Measurements from ENCODE around the gene MAML1. TPM values are rescaled to one million over a fixed set of nuclear protein-coding genes. Genes with fewer than 3 reads are reported as not detected.

Gene MAML1
- total and polyA plus RNA-seq, 2 donors (not counting 1 experiment from before 2014, with no cell fraction given) = 6.4 to 7.5 TPM

DNA sequence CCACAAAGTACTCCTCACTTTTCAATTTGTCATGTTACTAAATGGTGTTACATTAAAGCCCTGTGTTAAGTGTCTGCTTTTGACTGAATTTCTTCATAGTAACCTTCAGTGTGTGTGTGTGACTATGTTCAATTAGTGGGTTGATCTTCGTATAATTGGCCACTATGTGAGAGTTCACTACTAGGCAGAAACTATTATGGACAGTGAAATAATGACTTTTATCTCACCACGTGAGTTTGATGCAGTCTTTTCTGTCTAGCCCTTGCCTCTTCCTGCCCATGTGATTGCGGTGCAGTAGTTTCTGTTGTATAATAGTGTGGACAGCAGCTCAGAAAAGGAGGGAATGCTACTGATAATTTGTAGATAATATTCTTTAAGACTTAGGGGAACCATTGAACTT lies 1.8 kb upstream of the MAML1 start:
- peaks cover 29% of the 10 kb centered on the region for H3K79me2 ChIP-seq (ENCODE audit: control insufficient read depth, insufficient read depth, low read length)
- no peak overlapping the region for H3K4me2 ChIP-seq (ENCODE audit: extremely low read depth, insufficient read depth, low read length)
- peaks cover 6% of the 10 kb centered on the region for H3K36me3 ChIP-seq (ENCODE audit: control insufficient read depth, insufficient read depth, low read length)
- no peak for TF ChIP-seq CTCF (conservative IDR thresholded peaks at IDR 0.05 in 1 of 2, IDR thresholded peaks at IDR 0.05 in 1 of 2; ENCODE audit: low read depth in 1 of 2, low read length in 2 of 2)
- no peak for TF ChIP-seq EZH2 (IDR thresholded peaks at IDR 0.05; ENCODE audit: low read length, missing control alignments)
- H3K27me3 ChIP-seq (ENCODE audit: control insufficient read depth, insufficient read depth, low read length) = no peaks in the 10 kb centered on the region
- H3K4me3 ChIP-seq (replicated peaks in 1 of 4; ENCODE audit: control extremely low read depth in 1 of 4, insufficient read depth in 1 of 4, low read depth in 3 of 4, low read length in 4 of 4) = no peak overlapping the region
- H3K4me1 ChIP-seq (ENCODE audit: control insufficient read depth, extremely low read depth, insufficient read depth, low read length) = peaks cover 3% of the 10 kb centered on the region
- H3K27ac ChIP-seq (ENCODE audit: insufficient read depth, low read length) = no peak overlapping the region
- no peak for DNase-seq (ENCODE audit: low read depth in 2 of 2)
- H4K20me1 ChIP-seq (ENCODE audit: control insufficient read depth, extremely low read depth, insufficient read depth, low read length) = no peaks in the 10 kb centered on the region
- H3K9me3 ChIP-seq (ENCODE audit: control insufficient read depth, insufficient read depth, low read depth, low read length) = no peaks in the 10 kb centered on the region
- no peak overlapping the region for H2AFZ ChIP-seq (ENCODE audit: low read length)
- H3K9ac ChIP-seq (ENCODE audit: insufficient read depth, low read length) = no peak overlapping the region

- H2AFZ ChIP-seq (ENCODE audit: low read length) = no peak overlapping the region
- peak overlapping the region; percentile 55 for H3K27ac ChIP-seq (ENCODE audit: insufficient read depth, low read length)
- no peaks in the 10 kb centered on the region for H3K9me3 ChIP-seq (ENCODE audit: control insufficient read depth, insufficient read depth, low read depth, low read length)
- peaks cover 39% of the 10 kb centered on the region for H3K79me2 ChIP-seq (ENCODE audit: control insufficient read depth, insufficient read depth, low read length)
- H4K20me1 ChIP-seq (ENCODE audit: control insufficient read depth, extremely low read depth, insufficient read depth, low read length) = no peaks in the 10 kb centered on the region
- peak overlapping the region; percentile 33 for H3K4me2 ChIP-seq (ENCODE audit: extremely low read depth, insufficient read depth, low read length)
- H3K27me3 ChIP-seq (ENCODE audit: control insufficient read depth, insufficient read depth, low read length) = no peaks in the 10 kb centered on the region
- peaks cover 6% of the 10 kb centered on the region for H3K36me3 ChIP-seq (ENCODE audit: control insufficient read depth, insufficient read depth, low read length)
- peak overlapping the region in 2 of 4 experiments; percentile 35 to 61 for H3K4me3 ChIP-seq (replicated peaks in 1 of 4; ENCODE audit: control extremely low read depth in 1 of 4, insufficient read depth in 1 of 4, low read depth in 3 of 4, low read length in 4 of 4)
- peak; percentile 82 to 91 for DNase-seq (ENCODE audit: low read depth in 2 of 2)
- peaks cover 3% of the 10 kb centered on the region for H3K4me1 ChIP-seq (ENCODE audit: control insufficient read depth, extremely low read depth, insufficient read depth, low read length)
- no peak for TF ChIP-seq CTCF (conservative IDR thresholded peaks at IDR 0.05 in 1 of 2, IDR thresholded peaks at IDR 0.05 in 1 of 2; ENCODE audit: low read depth in 1 of 2, low read length in 2 of 2)
- no peak for TF ChIP-seq EZH2 (IDR thresholded peaks at IDR 0.05; ENCODE audit: low read length, missing control alignments)
- H3K9ac ChIP-seq (ENCODE audit: insufficient read depth, low read length) = no peak overlapping the region
These were observed 721 bp upstream of the MAML1 start for GRCh38 chr5:179731791-179732411.

DNA sequence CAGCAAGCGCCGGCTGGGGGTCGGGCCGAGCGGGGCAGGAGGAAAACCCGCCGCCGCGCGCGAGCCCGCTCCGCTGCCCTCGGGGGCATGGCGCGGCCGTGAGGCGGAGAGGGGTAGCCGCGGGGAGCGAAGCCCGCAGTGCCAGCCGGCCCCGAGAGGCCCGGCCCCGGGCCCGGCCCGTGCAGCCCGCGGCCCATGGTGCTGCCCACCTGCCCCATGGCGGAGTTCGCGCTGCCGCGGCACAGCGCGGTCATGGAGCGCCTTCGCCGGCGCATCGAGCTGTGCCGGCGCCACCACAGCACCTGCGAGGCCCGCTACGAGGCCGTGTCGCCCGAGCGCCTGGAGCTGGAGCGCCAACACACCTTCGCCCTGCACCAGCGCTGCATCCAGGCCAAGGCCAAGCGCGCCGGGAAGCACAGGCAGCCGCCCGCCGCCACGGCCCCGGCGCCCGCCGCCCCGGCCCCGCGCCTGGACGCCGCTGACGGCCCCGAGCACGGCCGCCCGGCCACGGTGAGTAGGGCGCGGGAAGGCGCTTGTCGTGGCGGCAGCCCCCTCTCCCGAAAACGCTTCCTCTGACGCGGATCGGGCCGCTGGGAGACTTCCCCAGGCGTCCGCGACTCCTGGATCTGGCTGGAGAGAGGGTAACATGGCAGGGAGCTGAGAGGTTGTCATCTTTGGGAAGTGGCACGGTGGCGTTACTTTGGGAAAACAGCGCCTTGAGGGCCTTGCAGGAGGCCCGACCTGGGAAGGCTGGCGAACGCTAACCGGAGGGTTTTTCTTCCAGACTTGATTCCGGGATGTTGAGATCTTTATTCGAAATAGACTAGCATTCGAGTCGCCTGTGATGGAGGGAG lies 523 bp downstream of the MAML1 start:
- H2AFZ ChIP-seq (ENCODE audit: low read length) = no peak overlapping the region
- H3K9me3 ChIP-seq (ENCODE audit: control insufficient read depth, insufficient read depth, low read depth, low read length) = no peaks in the 10 kb centered on the region
- H3K27ac ChIP-seq (ENCODE audit: insufficient read depth, low read length) = peak overlapping the region; percentile 75
- H3K4me2 ChIP-seq (ENCODE audit: extremely low read depth, insufficient read depth, low read length) = peak overlapping the region; percentile 83
- peaks cover 3% of the 10 kb centered on the region for H3K4me1 ChIP-seq (ENCODE audit: control insufficient read depth, extremely low read depth, insufficient read depth, low read length)
- H3K9ac ChIP-seq (ENCODE audit: insufficient read depth, low read length) = peak overlapping the region; percentile 84
- H3K27me3 ChIP-seq (ENCODE audit: control insufficient read depth, insufficient read depth, low read length) = no peaks in the 10 kb centered on the region
- H3K36me3 ChIP-seq (ENCODE audit: control insufficient read depth, insufficient read depth, low read length) = peaks cover 2% of the 10 kb centered on the region
- peak; percentile 35 to 40 for DNase-seq (ENCODE audit: low read depth in 2 of 2)
- peaks cover 52% of the 10 kb centered on the region for H3K79me2 ChIP-seq (ENCODE audit: control insufficient read depth, insufficient read depth, low read length)
- no peak for TF ChIP-seq CTCF (conservative IDR thresholded peaks at IDR 0.05 in 1 of 2, IDR thresholded peaks at IDR 0.05 in 1 of 2; ENCODE audit: low read depth in 1 of 2, low read length in 2 of 2)
- TF ChIP-seq EZH2 (IDR thresholded peaks at IDR 0.05; ENCODE audit: low read length, missing control alignments) = no peak
- H3K4me3 ChIP-seq (replicated peaks in 1 of 4; ENCODE audit: control extremely low read depth in 1 of 4, insufficient read depth in 1 of 4, low read depth in 3 of 4, low read length in 4 of 4) = peak overlapping the region; percentile 77 to 91 (median 80)
- H4K20me1 ChIP-seq (ENCODE audit: control insufficient read depth, extremely low read depth, insufficient read depth, low read length) = no peaks in the 10 kb centered on the region
